K562 (cell line): ENCODE data around the gene HNRNPK. TPM values are rescaled to one million over a fixed set of nuclear protein-coding genes. Genes with fewer than 3 reads are reported as not detected.

ENCODE experiments used
- ATAC-seq: fragments of 200-7000 bp; cut with Tn5 transposase; 3 replicates; pipeline ENCODE4 v1.9.1; 2020; ENCODE audit warnings: moderate library complexity
- BruUV-seq: library from RNA; stranded (reverse); fragments of 400-500 nt; replicated peaks from 2 replicates; lab custom pipeline; 2021; lab: Mats Ljungman, UMichigan
- CTCF ChIA-PET: fragments of 300-600 bp; formaldehyde crosslinking; extraction: SDS; loops from one replicate; lab custom pipeline; 2021; ENCODE audit warnings: low intra/inter-chr PET ratio; lab: Yijun Ruan, JAX
- POLR2A ChIA-PET: fragments of 300-600, 350-650 bp; sonication (Branson Sonifier 250); formaldehyde crosslinking; extraction: SDS; loops from one replicate; lab custom pipeline; 2021; ENCODE audit warnings: antibody characterized with exemption, inconsistent platforms; lab: Yijun Ruan, JAX
- DNase-seq, 4 experiments: peaks; one replicate each; pipeline versions ENCODE4 v3.0.0 to v3.0.0-alpha.2; 2011 to 2018; ENCODE audit warnings: low spot score in 3 of 4, mixed read lengths in 3 of 4; ENCODE audit errors: extremely low read depth in 1 of 4
- FAIRE-seq: peaks from 2 replicates; lab custom pipeline; 2011; peaks lifted over from hg19 to GRCh38; lab: Jason Lieb, UNC
- H2AFZ ChIP-seq: 2 replicates; pipeline ENCODE4 v1.6.0; 2011; ENCODE audit warnings: low read depth, low read length, control low read depth, inconsistent platforms
- H3K27ac ChIP-seq: fragments of 200-600 bp; 3 replicates; pipeline ENCODE4 v1.8.0; 2011; ENCODE audit warnings: low read depth, mild to moderate bottlenecking, control low read depth, inconsistent platforms, low read length, moderate library complexity, mixed read lengths; ENCODE audit errors: extremely low read depth
- H3K27me3 ChIP-seq, 2 experiments: fragments of 300-600 bp in 1 of 2; 2 replicates in 1 of 2; 3 replicates in 1 of 2; pipeline versions ENCODE4 v1.6.0 to v1.8.0; 2011; ENCODE audit warnings: inconsistent platforms in 2 of 2, low read length in 2 of 2, mild to moderate bottlenecking in 1 of 2, mixed read lengths in 1 of 2, moderate library complexity in 1 of 2; ENCODE audit not compliant: control insufficient read depth in 2 of 2, insufficient read depth in 2 of 2
- H3K36me3 ChIP-seq: fragments of 300-600 bp; 3 replicates; pipeline ENCODE4 v1.8.0; 2011; ENCODE audit warnings: mild to moderate bottlenecking, low read length, inconsistent platforms; ENCODE audit not compliant: control insufficient read depth, insufficient read depth
- H3K4me1 ChIP-seq, 2 experiments: fragments of 200-600 bp in 1 of 2; replicated peaks in 1 of 2; 2 replicates in 1 of 2; 3 replicates in 1 of 2; pipeline versions ENCODE4 v1.5.1 to v1.8.0; 2011; ENCODE audit warnings: inconsistent platforms in 2 of 2, low read length in 2 of 2, mild to moderate bottlenecking in 1 of 2, mixed read lengths in 1 of 2, moderate library complexity in 1 of 2; ENCODE audit not compliant: control insufficient read depth in 2 of 2, insufficient read depth in 2 of 2
- H3K4me2 ChIP-seq: 2 replicates; pipeline ENCODE4 v1.6.1; 2011; ENCODE audit warnings: low read length, control low read depth, inconsistent platforms, mixed read lengths; ENCODE audit not compliant: insufficient read depth
- H3K4me3 ChIP-seq: fragments of 200-600 bp; sonication (generic), shearing (Covaris generic); 2 replicates; pipeline ENCODE4 v1.5.1; 2016; ENCODE audit warnings: control low read depth, inconsistent platforms
- H3K79me2 ChIP-seq: fragments of 200-600 bp; 3 replicates; pipeline ENCODE4 v1.8.0; 2011; ENCODE audit warnings: low read length, inconsistent platforms; ENCODE audit not compliant: control insufficient read depth, insufficient read depth
- H3K9ac ChIP-seq, 2 experiments: 2 replicates each; pipeline versions ENCODE4 v1.6.0 to v1.6.1; 2011; ENCODE audit warnings: low read depth in 2 of 2, low read length in 2 of 2, control low read depth in 1 of 2, inconsistent platforms in 1 of 2, mild to moderate bottlenecking in 1 of 2, mixed read lengths in 1 of 2; ENCODE audit not compliant: insufficient read depth in 1 of 2
- H3K9me1 ChIP-seq: one replicate; pipeline ENCODE4 v1.6.0; 2011; ENCODE audit warnings: inconsistent platforms, mild to moderate bottlenecking, low read length, moderate library complexity; ENCODE audit not compliant: control insufficient read depth, insufficient read depth
- H3K9me3 ChIP-seq: replicated peaks from 2 replicates; pipeline ENCODE4 v1.5.1; 2011; ENCODE audit warnings: low read depth, low read length, inconsistent platforms; ENCODE audit not compliant: control insufficient read depth, insufficient read depth
- H4K20me1 ChIP-seq: replicated peaks from 2 replicates; pipeline ENCODE4 v1.6.1; 2011; ENCODE audit warnings: low read length, inconsistent platforms, mixed read lengths; ENCODE audit not compliant: control insufficient read depth, insufficient read depth
- CEBPZ ChIP-seq: fragments of 150-350 bp; IDR thresholded peaks from 2 replicates; pipeline ENCODE4 v1.6.1; 2014; ENCODE audit warnings: low read depth, mild to moderate bottlenecking, low read length, borderline replicate concordance
- HMGN3 ChIP-seq: IDR thresholded peaks from 2 replicates; pipeline ENCODE4 v1.6.1; 2011; ENCODE audit warnings: borderline replicate concordance, low read depth, mild to moderate bottlenecking, mixed read lengths, low read length; ENCODE audit not compliant: insufficient read length; ENCODE audit errors: extremely low read depth
- TAL1 ChIP-seq: fragments of 450-650 bp; IDR thresholded peaks from 2 replicates; pipeline ENCODE4 v1.6.1; 2016; ENCODE audit warnings: mild to moderate bottlenecking
- ZBTB43 ChIP-seq: sonication (generic); formaldehyde crosslinking; IDR thresholded peaks from 2 replicates; pipeline ENCODE4 v1.8.0; 2023; ENCODE audit warnings: mild to moderate bottlenecking, missing genetic modification reagents
- ZNF551 ChIP-seq: fragments of 250-450 bp; sonication (Bioruptor Pico); IDR thresholded peaks from 2 replicates; pipeline ENCODE4 v1.5.0; 2021; ENCODE audit warnings: mild to moderate bottlenecking, moderate library complexity
- WGBS: fragments of 100-300 bp; shearing (Covaris generic); methylation state at CpG from one replicate; pipeline ENCODE4 v1.1.6; 2016; ENCODE audit warnings: low coverage, mixed read lengths; ENCODE audit not compliant: insufficient coverage; ENCODE audit errors: missing lambda C conversion rate; 5-methylcytosine and 5-hydroxymethylcytosine counted together
- in situ Hi-C: fragments of 300-500 bp; cut with MboI; formaldehyde crosslinking; loops from 4 replicates; pipeline ENCODE4 v1.15.0; 2018; ENCODE audit warnings: inconsistent platforms, mixed read lengths
- intact Hi-C: fragments of 100-400 bp; cut with micrococcal nuclease; formaldehyde crosslinking; loops from 2 replicates; pipeline ENCODE4 v1.14.2; 2022
- polyA plus RNA-seq, 8 experiments: library from polyadenylated mRNA; depleted of rRNA in 4 of 8; stranded (reverse) in 5 of 8; unstranded in 3 of 8; fragments of >200 nt; fragmentation: Nextera tagmentation in 2 of 8; fragmentation: Illumina TruSeq in 1 of 8; extraction: Ambion mirVana in 2 of 8; extraction: Trizol in 1 of 8; gene quantifications; 2 replicates each; pipeline versions ENCODE4 v1.2.1 to v1.2.3, GENCODE V29; 2011 to 2014; ENCODE audit warnings: inconsistent platforms in 1 of 8, missing spikeins in 1 of 8
- total RNA-seq, 7 experiments: library from RNA; depleted of rRNA in 6 of 7; stranded (reverse); fragments of >200 nt in 6 of 7; fragmentation: Illumina TruSeq in 2 of 7; extraction: Trizol in 2 of 7; gene quantifications; 2 replicates each; pipeline versions ENCODE4 v1.2.1 to v1.2.3, GENCODE V29; 2011 to 2021; ENCODE audit warnings: low replicate concordance in 1 of 7

Gene HNRNPK
- total and polyA plus RNA-seq, 9 of the 15 experiments (the other 6 are each of a cell fraction or from before 2014, with no cell fraction given) = 224 to 883 (median 618) TPM

DNA sequence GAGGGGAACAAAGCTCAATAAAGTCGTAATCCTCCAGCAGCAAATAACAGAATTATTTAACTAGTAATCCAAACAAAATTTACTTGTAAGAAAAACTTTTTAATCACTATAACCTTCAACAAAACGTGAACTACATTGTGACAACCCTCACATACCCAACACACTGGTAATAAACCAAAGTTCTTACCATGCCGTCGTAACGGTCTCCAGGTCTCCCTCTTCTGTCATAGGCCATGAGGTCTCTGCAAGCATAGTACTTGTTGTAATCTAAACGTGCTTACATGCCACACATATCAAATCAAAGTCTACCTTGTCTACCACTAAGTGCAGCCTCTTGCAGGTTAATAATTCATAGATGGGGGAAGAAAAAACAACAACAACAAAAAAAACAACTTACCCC lies 8.5 kb downstream of the HNRNPK start:
- WGBS = 91% methylated on average over 6 of the region's 6 CpGs
- ChIA-PET CTCF (no interaction called here), POLR2A (interaction anchor here (1.1 to 1.9 kb wide), 2 partner anchors 9 to 11 kb away, joined by 6 to 8 read pairs; partner anchors contain the start of genes HNRNPK and RMI1)
- no peak overlapping the region for H3K27ac ChIP-seq
- DNase-seq = no peak
- H3K9me1 ChIP-seq = no peaks in the 10 kb centered on the region
- H3K4me1 ChIP-seq = no peaks in the 10 kb centered on the region; a peak in 1 of 5 replicates
- FAIRE-seq = no peak
- BruUV-seq = no TSS peak
- TF ChIP-seq CEBPZ (no peak), ZNF551 (CRISPR knock-in tag) (no peak), ZBTB43 (CRISPR knock-in tag) (no peak), TAL1 (no peak), HMGN3 (no peak)
- no peak overlapping the region for H3K4me2 ChIP-seq
- H3K27me3 ChIP-seq = no peaks in the 10 kb centered on the region
- H3K9me3 ChIP-seq = no peaks in the 10 kb centered on the region
- in situ Hi-C loops (no loop called here), intact Hi-C loops (no loop called here)
- no peak overlapping the region for H3K9ac ChIP-seq
- peaks cover 8% of the 10 kb centered on the region; the same call in 1 of the 2 replicates for H4K20me1 ChIP-seq
- peaks cover 46% of the 10 kb centered on the region for H3K79me2 ChIP-seq
- no peak overlapping the region for H2AFZ ChIP-seq
- H3K4me3 ChIP-seq = no peak overlapping the region
- no peak for ATAC-seq
- H3K36me3 ChIP-seq = peaks cover 97% of the 10 kb centered on the region
